ENCODE data around the gene ELOVL7. TPM values are rescaled to one million over a fixed set of nuclear protein-coding genes. Genes with fewer than 3 reads are reported as not detected.

Gene ELOVL7
- total RNA-seq, 1 experiment from 2014 or later = 20.0 TPM

DNA sequence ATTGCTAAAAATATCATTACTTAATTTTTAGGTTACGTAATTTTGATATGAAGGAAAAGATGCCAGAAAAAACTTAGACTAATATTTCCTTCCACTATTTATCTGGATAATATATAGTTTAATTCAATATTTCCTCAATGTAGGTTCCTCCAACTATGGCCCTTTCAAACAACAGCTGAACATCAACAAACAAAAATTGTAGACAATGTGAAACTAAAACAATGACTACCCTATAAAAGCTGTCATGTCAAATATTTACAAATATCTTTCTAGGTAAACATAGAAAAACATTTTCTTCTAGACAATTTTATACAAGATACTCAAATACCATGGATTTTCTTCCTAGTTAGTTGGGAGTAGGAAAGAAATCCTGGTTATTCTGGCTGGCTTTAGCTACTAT lies 16.9 kb downstream of the ELOVL7 start:
- H3K4me1 ChIP-seq (ENCODE audit: control insufficient read depth in 1 of 2, insufficient read depth in 2 of 2, low read length in 2 of 2) = no peaks in the 10 kb centered on the region
- no peaks in the 10 kb centered on the region for H3K36me3 ChIP-seq (ENCODE audit: control insufficient read depth in 1 of 2, insufficient read depth in 2 of 2, low read length in 2 of 2)
- CTCF ChIA-PET = no interaction called here
- RAD21 ChIA-PET (ENCODE audit: low non-redundant PET in 1 of 2, low total read pairs in 2 of 2, uncharacterized antibody in 2 of 2, unreplicated experiment in 2 of 2) = no interaction called here
- H3K27ac ChIP-seq (ENCODE audit: low read depth, low read length) = no peak overlapping the region
- intact Hi-C loops (cut with micrococcal nuclease) = no loop called here
- H3K79me2 ChIP-seq (ENCODE audit: insufficient read depth, low read length) = peaks cover 12% of the 10 kb centered on the region
- ATAC-seq (no peak), DNase-seq (ENCODE audit: low read depth, low spot score) (no peak)
- TF ChIP-seq EGR1 (IDR thresholded peaks at IDR 0.05; ENCODE audit: low read depth) (no peak), SIN3A (IDR thresholded peaks at IDR 0.05; ENCODE audit: low read depth) (no peak), RAD21 (IDR thresholded peaks at IDR 0.05; ENCODE audit: low read depth) (no peak), POLR2A (IDR thresholded peaks at IDR 0.05; ENCODE audit: borderline replicate concordance, extremely low read depth, insufficient read depth, insufficient read length) (no peak), POLR2AphosphoS5 (IDR thresholded peaks at IDR 0.05; ENCODE audit: low read depth, low read length) (no peak), EZH2phosphoT487 (IDR thresholded peaks at IDR 0.05; ENCODE audit: borderline replicate concordance) (no peak), YY1 (IDR thresholded peaks at IDR 0.05; ENCODE audit: extremely low read depth, insufficient replicate concordance, low read depth, low read length) (no peak), ZFX (IDR thresholded peaks at IDR 0.05) (no peak), JUND (IDR thresholded peaks at IDR 0.05) (no peak)
- TF ChIP-seq, protein P1, sequence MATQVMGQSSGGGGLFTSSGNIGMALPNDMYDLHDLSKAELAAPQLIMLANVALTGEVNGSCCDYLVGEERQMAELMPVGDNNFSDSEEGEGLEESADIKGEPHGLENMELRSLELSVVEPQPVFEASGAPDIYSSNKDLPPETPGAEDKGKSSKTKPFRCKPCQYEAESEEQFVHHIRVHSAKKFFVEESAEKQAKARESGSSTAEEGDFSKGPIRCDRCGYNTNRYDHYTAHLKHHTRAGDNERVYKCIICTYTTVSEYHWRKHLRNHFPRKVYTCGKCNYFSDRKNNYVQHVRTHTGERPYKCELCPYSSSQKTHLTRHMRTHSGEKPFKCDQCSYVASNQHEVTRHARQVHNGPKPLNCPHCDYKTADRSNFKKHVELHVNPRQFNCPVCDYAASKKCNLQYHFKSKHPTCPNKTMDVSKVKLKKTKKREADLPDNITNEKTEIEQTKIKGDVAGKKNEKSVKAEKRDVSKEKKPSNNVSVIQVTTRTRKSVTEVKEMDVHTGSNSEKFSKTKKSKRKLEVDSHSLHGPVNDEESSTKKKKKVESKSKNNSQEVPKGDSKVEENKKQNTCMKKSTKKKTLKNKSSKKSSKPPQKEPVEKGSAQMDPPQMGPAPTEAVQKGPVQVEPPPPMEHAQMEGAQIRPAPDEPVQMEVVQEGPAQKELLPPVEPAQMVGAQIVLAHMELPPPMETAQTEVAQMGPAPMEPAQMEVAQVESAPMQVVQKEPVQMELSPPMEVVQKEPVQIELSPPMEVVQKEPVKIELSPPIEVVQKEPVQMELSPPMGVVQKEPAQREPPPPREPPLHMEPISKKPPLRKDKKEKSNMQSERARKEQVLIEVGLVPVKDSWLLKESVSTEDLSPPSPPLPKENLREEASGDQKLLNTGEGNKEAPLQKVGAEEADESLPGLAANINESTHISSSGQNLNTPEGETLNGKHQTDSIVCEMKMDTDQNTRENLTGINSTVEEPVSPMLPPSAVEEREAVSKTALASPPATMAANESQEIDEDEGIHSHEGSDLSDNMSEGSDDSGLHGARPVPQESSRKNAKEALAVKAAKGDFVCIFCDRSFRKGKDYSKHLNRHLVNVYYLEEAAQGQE (IDR thresholded peaks at IDR 0.05; ENCODE audit: low read depth) = no peak
- TF ChIP-seq, protein P2, sequence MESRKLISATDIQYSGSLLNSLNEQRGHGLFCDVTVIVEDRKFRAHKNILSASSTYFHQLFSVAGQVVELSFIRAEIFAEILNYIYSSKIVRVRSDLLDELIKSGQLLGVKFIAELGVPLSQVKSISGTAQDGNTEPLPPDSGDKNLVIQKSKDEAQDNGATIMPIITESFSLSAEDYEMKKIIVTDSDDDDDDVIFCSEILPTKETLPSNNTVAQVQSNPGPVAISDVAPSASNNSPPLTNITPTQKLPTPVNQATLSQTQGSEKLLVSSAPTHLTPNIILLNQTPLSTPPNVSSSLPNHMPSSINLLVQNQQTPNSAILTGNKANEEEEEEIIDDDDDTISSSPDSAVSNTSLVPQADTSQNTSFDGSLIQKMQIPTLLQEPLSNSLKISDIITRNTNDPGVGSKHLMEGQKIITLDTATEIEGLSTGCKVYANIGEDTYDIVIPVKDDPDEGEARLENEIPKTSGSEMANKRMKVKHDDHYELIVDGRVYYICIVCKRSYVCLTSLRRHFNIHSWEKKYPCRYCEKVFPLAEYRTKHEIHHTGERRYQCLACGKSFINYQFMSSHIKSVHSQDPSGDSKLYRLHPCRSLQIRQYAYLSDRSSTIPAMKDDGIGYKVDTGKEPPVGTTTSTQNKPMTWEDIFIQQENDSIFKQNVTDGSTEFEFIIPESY (IDR thresholded peaks at IDR 0.05; ENCODE audit: extremely low read depth, insufficient replicate concordance, low read length) = no peak
- TF ChIP-seq, protein P3, sequence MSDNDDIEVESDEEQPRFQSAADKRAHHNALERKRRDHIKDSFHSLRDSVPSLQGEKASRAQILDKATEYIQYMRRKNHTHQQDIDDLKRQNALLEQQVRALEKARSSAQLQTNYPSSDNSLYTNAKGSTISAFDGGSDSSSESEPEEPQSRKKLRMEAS (IDR thresholded peaks at IDR 0.05) = no peak
- H3K9me3 ChIP-seq (ENCODE audit: control insufficient read depth in 1 of 2, insufficient read depth in 1 of 2, low read depth in 1 of 2, low read length in 2 of 2) = no peaks in the 10 kb centered on the region
- BruUV-seq (replicated peaks) = no TSS peak
- H3K4me3 ChIP-seq (replicated peaks in 1 of 2; ENCODE audit: low read depth in 1 of 2, low read length in 2 of 2) = no peak overlapping the region
- no peaks in the 10 kb centered on the region for H3K27me3 ChIP-seq (ENCODE audit: insufficient read depth, low read length)
- H3K9me2 ChIP-seq (ENCODE audit: insufficient read depth) = no peaks in the 10 kb centered on the region
- H2AFZ ChIP-seq (ENCODE audit: low read depth, low read length, poor library complexity, severe bottlenecking) = no peak overlapping the region
- no peak overlapping the region for H3K4me2 ChIP-seq (ENCODE audit: low read length)
- POLR2A ChIA-PET = no interaction called here
- no peaks in the 10 kb centered on the region for H4K20me1 ChIP-seq (ENCODE audit: insufficient read depth)
- no peak overlapping the region for H3K9ac ChIP-seq (ENCODE audit: low read length)
